Measurements from ENCODE around the gene LMLN. TPM values are rescaled to one million over a fixed set of nuclear protein-coding genes. Genes with fewer than 3 reads are reported as not detected.

Gene LMLN
- total RNA-seq, 1 donor from 2014 or later = 18.9 TPM

DNA sequence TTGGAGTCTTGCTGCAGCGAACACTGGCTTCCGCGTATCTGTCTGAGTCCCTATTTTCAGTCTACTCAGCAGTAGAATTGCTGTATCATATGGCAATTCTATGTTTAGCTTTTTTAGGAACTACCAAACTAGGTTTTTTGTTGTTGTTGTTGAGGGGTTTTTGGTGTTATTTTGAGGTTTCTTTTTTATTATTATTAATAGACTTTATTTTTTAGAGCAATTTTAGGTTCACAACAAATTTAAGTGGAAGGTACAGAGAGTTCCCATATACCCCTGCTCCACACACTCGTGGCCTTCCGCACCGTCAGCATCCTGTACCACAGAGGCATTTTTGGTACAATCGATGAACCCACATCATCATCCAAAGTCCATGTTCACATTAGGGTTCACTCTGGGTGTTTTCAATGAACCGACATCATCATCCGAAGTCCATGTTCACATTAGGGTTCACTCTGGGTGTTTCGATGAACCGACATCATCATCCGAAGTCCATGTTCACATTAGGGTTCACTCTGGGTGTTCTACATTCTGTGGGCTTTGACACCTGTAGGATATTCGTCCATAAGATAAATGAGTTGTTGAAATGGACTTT, 67.9 kb downstream of the LMLN start:
- Histone ChIP-seq H3K9me3 (no peaks in the 10 kb centered on the region), H3K36me3 (peaks cover 0 to 4% of the 10 kb centered on the region in 2 donors), H3K4me3 (no peak overlapping the region), H3K4me1 (no peaks in the 10 kb centered on the region), H3K27ac (no peak overlapping the region), H3K27me3 (no peaks in the 10 kb centered on the region)
- no peak for DNase-seq (ENCODE audit: extremely low spot score in 2 of 2)
- intact Hi-C loops (cut with DNase I) = no loop called here
- TF ChIP-seq, protein P1, sequence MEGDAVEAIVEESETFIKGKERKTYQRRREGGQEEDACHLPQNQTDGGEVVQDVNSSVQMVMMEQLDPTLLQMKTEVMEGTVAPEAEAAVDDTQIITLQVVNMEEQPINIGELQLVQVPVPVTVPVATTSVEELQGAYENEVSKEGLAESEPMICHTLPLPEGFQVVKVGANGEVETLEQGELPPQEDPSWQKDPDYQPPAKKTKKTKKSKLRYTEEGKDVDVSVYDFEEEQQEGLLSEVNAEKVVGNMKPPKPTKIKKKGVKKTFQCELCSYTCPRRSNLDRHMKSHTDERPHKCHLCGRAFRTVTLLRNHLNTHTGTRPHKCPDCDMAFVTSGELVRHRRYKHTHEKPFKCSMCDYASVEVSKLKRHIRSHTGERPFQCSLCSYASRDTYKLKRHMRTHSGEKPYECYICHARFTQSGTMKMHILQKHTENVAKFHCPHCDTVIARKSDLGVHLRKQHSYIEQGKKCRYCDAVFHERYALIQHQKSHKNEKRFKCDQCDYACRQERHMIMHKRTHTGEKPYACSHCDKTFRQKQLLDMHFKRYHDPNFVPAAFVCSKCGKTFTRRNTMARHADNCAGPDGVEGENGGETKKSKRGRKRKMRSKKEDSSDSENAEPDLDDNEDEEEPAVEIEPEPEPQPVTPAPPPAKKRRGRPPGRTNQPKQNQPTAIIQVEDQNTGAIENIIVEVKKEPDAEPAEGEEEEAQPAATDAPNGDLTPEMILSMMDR (IDR thresholded peaks at IDR 0.05) = no peak
- TF ChIP-seq POLR2A (IDR thresholded peaks at IDR 0.05) = no peak
- no peak for TF ChIP-seq POLR2AphosphoS5 (IDR thresholded peaks at IDR 0.05; ENCODE audit: insufficient read depth in 1 of 2, low read depth in 1 of 2)

DNA sequence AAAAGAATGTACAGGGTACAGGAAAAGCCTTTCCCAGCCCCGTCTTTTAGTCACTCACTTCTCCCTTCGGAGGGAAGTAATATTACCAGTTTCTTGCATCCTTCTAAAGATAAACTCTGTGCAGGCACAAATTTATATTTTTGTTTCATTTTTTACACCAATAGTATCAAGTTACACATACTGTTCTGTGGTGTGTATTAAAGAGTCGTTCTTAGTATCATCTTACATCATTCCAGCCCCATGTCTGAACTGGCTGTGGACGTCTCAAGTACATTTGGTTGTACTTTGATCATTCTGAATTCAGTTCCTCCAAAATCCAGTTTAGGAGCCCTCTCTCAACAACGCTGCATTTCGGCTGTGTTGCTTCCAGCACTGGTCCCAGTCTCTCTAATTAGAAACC, 68.7 kb downstream of the LMLN start:
- TF ChIP-seq POLR2A (IDR thresholded peaks at IDR 0.05) (no peak), POLR2AphosphoS5 (IDR thresholded peaks at IDR 0.05; ENCODE audit: insufficient read depth in 1 of 2, low read depth in 1 of 2) (no peak)
- TF ChIP-seq, protein P1 (IDR thresholded peaks at IDR 0.05) = no peak
- no peaks in the 10 kb centered on the region for H3K27me3 ChIP-seq
- H3K27ac ChIP-seq = no peak overlapping the region
- H3K9me3 ChIP-seq = no peaks in the 10 kb centered on the region
- peaks cover 0 to 4% of the 10 kb centered on the region in 2 donors for H3K36me3 ChIP-seq
- no peak for DNase-seq (ENCODE audit: extremely low spot score in 2 of 2)
- H3K4me1 ChIP-seq = no peaks in the 10 kb centered on the region
- intact Hi-C loops (cut with DNase I) = no loop called here
- H3K4me3 ChIP-seq = no peak overlapping the region

DNA sequence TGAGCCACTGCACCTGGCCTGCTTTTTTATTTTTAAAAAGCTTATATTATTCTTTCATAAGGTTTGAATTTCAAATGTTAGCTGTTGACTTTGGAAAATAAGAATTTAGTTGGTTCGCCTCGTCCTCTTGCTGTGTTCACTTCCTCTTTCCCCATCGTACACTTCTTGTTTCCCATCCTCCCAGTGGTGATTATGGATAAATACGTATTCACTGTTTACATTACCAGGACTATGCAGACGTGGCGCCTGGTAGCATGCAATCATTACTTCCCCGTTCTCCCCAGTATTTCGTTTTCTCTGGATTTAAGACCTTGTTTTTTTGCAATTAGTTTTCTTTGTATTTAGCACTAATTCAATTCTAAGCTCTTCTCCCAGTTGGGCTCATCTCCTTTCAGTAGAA, 70.1 kb downstream of the LMLN start:
- DNase-seq (ENCODE audit: extremely low spot score in 2 of 2) = no peak
- TF ChIP-seq, protein P1 (IDR thresholded peaks at IDR 0.05) = no peak
- TF ChIP-seq POLR2AphosphoS5 (IDR thresholded peaks at IDR 0.05; ENCODE audit: insufficient read depth in 1 of 2, low read depth in 1 of 2) (no peak), POLR2A (IDR thresholded peaks at IDR 0.05) (no peak)
- no peak overlapping the region for H3K4me3 ChIP-seq
- H3K9me3 ChIP-seq = no peaks in the 10 kb centered on the region
- no peaks in the 10 kb centered on the region for H3K4me1 ChIP-seq
- intact Hi-C loops (cut with DNase I) = no loop called here
- no peaks in the 10 kb centered on the region for H3K27me3 ChIP-seq
- H3K36me3 ChIP-seq = no peaks in the 10 kb centered on the region
- no peak overlapping the region for H3K27ac ChIP-seq

DNA sequence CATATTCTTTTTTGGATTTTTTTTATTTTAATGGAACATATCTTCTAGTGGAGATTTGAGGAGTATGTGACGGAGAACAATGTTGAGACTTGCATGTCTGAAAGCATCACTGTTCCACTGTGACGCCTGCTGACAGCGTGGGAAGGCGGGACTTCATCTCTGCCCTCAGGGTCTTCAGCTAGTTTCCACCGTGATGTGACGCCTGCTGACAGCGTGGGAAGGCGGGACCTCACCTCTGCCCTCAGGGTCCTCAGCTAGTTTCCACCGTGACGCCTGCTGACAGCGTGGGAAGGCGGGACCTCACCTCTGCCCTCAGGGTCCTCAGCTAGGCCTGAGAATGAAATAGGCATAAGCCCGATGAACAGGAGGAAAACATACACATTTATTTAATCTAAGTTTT, 70.7 kb downstream of the LMLN start:
- no peak overlapping the region for H3K27ac ChIP-seq
- no peaks in the 10 kb centered on the region for H3K36me3 ChIP-seq
- no peaks in the 10 kb centered on the region for H3K9me3 ChIP-seq
- intact Hi-C loops (cut with DNase I) = no loop called here
- H3K4me3 ChIP-seq = no peak overlapping the region
- H3K27me3 ChIP-seq = no peaks in the 10 kb centered on the region
- no peaks in the 10 kb centered on the region for H3K4me1 ChIP-seq
- DNase-seq (ENCODE audit: extremely low spot score in 2 of 2) = no peak
- TF ChIP-seq POLR2A (IDR thresholded peaks at IDR 0.05) (no peak), POLR2AphosphoS5 (IDR thresholded peaks at IDR 0.05; ENCODE audit: insufficient read depth in 1 of 2, low read depth in 1 of 2) (no peak)
- TF ChIP-seq, protein P1 (IDR thresholded peaks at IDR 0.05) = no peak

DNA sequence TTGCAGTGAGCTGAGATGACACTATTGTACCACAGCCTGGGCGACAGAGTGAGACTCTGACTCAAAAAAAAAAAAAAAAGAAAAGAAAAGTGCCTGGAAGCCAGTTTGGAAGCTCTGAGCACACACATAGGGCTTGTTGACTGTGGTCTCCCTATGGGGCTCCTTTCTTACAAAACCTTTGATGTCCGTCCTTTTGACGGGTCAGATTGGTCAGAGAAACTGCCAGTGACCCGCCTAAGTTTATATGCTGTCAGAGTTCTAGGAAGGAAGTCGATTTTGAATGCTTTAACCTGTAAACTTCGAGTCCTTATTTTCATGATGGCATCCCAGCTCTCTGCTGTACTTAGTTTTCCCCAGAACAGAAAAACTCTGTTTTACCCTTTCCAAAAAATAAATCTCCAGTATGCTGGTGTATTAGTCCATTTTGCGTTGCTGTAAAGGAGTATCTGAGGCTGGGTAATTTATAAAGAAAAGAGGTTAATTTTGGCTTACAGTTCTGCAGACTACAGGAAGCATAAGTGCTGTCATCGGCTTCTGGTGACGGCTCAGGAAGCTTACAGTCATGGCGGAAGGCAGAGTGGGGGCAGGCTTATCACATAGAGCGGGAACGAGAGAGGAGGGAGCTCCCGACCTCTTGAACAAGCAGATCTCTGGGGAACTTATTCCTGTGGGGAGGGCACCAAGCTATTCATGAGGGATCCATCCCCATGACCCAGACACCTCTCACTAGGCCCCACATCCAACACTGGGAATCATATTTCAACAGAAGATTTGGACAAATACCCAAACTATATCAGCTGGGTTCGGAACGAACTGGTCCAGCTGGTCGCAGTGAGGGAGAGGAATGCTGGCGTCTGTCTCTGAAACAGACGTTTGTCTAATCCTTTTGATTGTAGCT, 72.3 kb downstream of the LMLN start:
- Histone ChIP-seq H3K27me3 (no peaks in the 10 kb centered on the region), H3K4me3 (no peak overlapping the region), H3K9me3 (no peaks in the 10 kb centered on the region), H3K27ac (no peak overlapping the region), H3K36me3 (no peaks in the 10 kb centered on the region), H3K4me1 (no peaks in the 10 kb centered on the region)
- intact Hi-C loops (cut with DNase I) = no loop called here
- no peak for DNase-seq (ENCODE audit: extremely low spot score in 2 of 2)
- TF ChIP-seq POLR2A (IDR thresholded peaks at IDR 0.05) = no peak
- TF ChIP-seq POLR2AphosphoS5 (IDR thresholded peaks at IDR 0.05; ENCODE audit: insufficient read depth in 1 of 2, low read depth in 1 of 2) = no peak
- TF ChIP-seq, protein P1 (IDR thresholded peaks at IDR 0.05) = no peak
